Testis (tissue), 2 donors: Measurements from ENCODE around the gene APLNR.

Experiments
- CTCF ChIP-seq, 3 experiments: fragments of 450-650 bp in 2 of 3; fragments of 200-600 bp in 1 of 3; sonication (generic) in 1 of 3; IDR thresholded peaks; one replicate each; pipeline ENCODE4 v1.5.1; 2016 to 2019; ENCODE audit warnings: antibody characterized with exemption in 3 of 3, mild to moderate bottlenecking in 2 of 3, moderate library complexity in 1 of 3
- POLR2A ChIP-seq: fragments of 450-650 bp; IDR thresholded peaks from one replicate; pipeline ENCODE4 v1.6.1; 2017; ENCODE audit warnings: antibody characterized with exemption, mild to moderate bottlenecking, moderate library complexity

DNA sequence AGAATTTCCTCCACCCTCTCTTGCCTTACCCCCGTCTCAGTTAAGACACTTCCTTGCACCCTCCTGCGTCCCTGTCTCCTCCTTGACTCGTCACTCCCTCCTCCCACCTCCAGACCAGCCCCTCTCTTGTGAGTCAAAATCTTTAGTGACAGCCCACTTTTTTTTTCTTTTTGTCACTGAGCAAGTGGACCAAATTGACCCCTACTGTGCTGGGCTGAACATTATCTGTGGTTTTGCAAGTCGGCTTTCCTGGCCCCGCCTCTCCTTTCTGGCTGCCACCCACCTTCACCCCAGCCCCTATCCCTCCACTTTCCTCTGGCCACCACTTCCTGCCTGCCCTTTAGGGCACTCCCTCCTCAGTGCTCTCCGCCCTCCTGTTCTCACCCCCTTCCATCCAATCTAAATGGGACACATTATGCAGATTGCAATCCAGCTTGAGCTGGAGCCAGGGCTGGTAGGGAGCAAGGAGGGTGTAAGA is at the start of gene APLNR:
- no peak for TF ChIP-seq CTCF (IDR thresholded peaks at IDR 0.05)
- TF ChIP-seq POLR2A, result no peak
